ENCODE data around the gene PRKN.

DNA sequence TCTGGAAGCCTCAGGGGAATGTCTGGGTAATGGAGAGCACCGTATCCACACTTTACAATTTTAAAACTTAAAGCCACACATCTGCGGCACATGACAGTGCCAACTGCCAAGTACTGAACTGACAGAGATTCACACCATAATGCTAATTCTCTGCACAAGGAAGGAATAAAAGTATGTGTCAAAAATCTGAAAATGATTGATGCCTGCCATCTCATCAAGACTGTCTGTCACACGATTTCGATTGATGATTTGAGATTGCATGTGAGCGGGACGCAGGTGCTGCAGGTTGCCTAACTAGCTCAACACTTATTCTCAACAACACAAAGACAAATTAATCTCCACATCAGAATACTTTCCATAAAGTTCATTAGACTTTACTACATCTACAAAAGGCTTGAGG lies 391.2 kb downstream of the PRKN start:
- TF ChIP-seq POLR2A (IDR thresholded peaks at IDR 0.05) (no peak), EP300 (IDR thresholded peaks at IDR 0.05) (no peak)
- TF ChIP-seq, protein P1, sequence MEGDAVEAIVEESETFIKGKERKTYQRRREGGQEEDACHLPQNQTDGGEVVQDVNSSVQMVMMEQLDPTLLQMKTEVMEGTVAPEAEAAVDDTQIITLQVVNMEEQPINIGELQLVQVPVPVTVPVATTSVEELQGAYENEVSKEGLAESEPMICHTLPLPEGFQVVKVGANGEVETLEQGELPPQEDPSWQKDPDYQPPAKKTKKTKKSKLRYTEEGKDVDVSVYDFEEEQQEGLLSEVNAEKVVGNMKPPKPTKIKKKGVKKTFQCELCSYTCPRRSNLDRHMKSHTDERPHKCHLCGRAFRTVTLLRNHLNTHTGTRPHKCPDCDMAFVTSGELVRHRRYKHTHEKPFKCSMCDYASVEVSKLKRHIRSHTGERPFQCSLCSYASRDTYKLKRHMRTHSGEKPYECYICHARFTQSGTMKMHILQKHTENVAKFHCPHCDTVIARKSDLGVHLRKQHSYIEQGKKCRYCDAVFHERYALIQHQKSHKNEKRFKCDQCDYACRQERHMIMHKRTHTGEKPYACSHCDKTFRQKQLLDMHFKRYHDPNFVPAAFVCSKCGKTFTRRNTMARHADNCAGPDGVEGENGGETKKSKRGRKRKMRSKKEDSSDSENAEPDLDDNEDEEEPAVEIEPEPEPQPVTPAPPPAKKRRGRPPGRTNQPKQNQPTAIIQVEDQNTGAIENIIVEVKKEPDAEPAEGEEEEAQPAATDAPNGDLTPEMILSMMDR (IDR thresholded peaks at IDR 0.05) = no peak
